GM23338 (cell line): ENCODE data around the gene DOCK2.

Experiments
- CREB1 ChIP-seq: fragments of 250-450 bp; sonication (Bioruptor Pico); IDR thresholded peaks from 2 replicates; pipeline ENCODE4 v1.5.0; 2020; ENCODE audit warnings: low read depth, mild to moderate bottlenecking, moderate library complexity
- CTCF ChIP-seq, 2 experiments: fragments of 200-600 bp in 1 of 2; sonication (generic) in 1 of 2; conservative IDR thresholded peaks; 2 replicates each; pipeline versions ENCODE4 v1.5.1 to v1.6.1; 2016 to 2017; ENCODE audit warnings: antibody characterized with exemption in 2 of 2, low read depth in 2 of 2, mild to moderate bottlenecking in 2 of 2, moderate library complexity in 1 of 2
- EZH2 ChIP-seq: fragments of 200-600 bp; sonication (generic); IDR thresholded peaks from one replicate; pipeline ENCODE4 v1.8.0; 2017; ENCODE audit warnings: antibody characterized with exemption, mild to moderate bottlenecking, low read depth; ENCODE audit not compliant: unreplicated experiment
- EZH2phosphoT487 ChIP-seq: fragments of 200-600 bp; sonication (generic); IDR thresholded peaks from one replicate; pipeline ENCODE4 v1.8.1; 2018; ENCODE audit warnings: antibody characterized with exemption; ENCODE audit not compliant: unreplicated experiment
- POLR2AphosphoS5 ChIP-seq: IDR thresholded peaks from 2 replicates; pipeline ENCODE4 v1.6.1; 2016; ENCODE audit warnings: antibody characterized with exemption, low read depth
- TF ChIP-seq, protein P1 (sequence below): IDR thresholded peaks from 2 replicates; pipeline ENCODE4 v1.6.1; 2016; ENCODE audit warnings: antibody characterized with exemption
- TF ChIP-seq, protein P2 (sequence below): IDR thresholded peaks from one replicate; pipeline ENCODE4 v1.6.1; 2018; ENCODE audit warnings: antibody characterized with exemption; ENCODE audit not compliant: unreplicated experiment

DNA sequence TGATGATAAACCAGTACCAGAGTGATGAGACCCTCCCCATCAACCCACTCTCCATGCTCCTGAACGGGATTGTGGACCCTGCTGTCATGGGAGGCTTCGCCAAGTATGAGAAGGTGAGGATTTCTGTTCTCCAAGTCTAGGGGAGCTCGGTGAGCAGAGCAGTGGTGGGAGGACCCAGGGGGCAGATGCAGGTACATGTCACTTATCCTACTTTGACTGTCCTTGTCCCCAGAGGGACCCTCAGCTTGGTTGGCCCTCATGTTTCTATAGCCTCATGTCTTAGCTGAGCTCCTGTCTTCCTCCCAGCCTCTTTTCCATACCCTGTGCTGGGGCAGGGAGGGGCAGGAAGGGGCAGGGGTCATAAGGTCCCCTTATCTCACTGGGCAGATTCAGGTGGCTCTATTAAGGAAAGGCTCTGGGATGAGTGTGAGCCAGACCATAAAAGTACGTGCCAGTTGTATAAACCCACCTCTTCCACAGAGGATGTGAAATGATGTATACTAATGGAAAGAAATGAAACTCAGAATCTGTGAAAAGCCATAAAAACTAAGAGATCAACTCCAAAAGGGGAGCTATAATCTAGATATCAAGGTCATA is 430.6 kb downstream of the DOCK2 start:
- TF ChIP-seq CTCF (conservative IDR thresholded peaks at IDR 0.05; ENCODE audit: low read depth in 2 of 2) (no peak), POLR2AphosphoS5 (no peak), EZH2 (no peak), EZH2phosphoT487 (no peak), CREB1 (CRISPR knock-in tag) (no peak)
- TF ChIP-seq, protein P1, sequence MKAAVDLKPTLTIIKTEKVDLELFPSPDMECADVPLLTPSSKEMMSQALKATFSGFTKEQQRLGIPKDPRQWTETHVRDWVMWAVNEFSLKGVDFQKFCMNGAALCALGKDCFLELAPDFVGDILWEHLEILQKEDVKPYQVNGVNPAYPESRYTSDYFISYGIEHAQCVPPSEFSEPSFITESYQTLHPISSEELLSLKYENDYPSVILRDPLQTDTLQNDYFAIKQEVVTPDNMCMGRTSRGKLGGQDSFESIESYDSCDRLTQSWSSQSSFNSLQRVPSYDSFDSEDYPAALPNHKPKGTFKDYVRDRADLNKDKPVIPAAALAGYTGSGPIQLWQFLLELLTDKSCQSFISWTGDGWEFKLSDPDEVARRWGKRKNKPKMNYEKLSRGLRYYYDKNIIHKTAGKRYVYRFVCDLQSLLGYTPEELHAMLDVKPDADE, result no peak
- TF ChIP-seq, protein P2, sequence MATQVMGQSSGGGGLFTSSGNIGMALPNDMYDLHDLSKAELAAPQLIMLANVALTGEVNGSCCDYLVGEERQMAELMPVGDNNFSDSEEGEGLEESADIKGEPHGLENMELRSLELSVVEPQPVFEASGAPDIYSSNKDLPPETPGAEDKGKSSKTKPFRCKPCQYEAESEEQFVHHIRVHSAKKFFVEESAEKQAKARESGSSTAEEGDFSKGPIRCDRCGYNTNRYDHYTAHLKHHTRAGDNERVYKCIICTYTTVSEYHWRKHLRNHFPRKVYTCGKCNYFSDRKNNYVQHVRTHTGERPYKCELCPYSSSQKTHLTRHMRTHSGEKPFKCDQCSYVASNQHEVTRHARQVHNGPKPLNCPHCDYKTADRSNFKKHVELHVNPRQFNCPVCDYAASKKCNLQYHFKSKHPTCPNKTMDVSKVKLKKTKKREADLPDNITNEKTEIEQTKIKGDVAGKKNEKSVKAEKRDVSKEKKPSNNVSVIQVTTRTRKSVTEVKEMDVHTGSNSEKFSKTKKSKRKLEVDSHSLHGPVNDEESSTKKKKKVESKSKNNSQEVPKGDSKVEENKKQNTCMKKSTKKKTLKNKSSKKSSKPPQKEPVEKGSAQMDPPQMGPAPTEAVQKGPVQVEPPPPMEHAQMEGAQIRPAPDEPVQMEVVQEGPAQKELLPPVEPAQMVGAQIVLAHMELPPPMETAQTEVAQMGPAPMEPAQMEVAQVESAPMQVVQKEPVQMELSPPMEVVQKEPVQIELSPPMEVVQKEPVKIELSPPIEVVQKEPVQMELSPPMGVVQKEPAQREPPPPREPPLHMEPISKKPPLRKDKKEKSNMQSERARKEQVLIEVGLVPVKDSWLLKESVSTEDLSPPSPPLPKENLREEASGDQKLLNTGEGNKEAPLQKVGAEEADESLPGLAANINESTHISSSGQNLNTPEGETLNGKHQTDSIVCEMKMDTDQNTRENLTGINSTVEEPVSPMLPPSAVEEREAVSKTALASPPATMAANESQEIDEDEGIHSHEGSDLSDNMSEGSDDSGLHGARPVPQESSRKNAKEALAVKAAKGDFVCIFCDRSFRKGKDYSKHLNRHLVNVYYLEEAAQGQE, result no peak
